SHP77 (cell line): ENCODE results near the gene RPS6KA5.

Experiments
- DNase-seq, 2 experiments: peaks; one replicate each; lab custom pipeline; 2025; lab: John Stamatoyannopoulos, UW

The RPS6KA5 gene

DNA sequence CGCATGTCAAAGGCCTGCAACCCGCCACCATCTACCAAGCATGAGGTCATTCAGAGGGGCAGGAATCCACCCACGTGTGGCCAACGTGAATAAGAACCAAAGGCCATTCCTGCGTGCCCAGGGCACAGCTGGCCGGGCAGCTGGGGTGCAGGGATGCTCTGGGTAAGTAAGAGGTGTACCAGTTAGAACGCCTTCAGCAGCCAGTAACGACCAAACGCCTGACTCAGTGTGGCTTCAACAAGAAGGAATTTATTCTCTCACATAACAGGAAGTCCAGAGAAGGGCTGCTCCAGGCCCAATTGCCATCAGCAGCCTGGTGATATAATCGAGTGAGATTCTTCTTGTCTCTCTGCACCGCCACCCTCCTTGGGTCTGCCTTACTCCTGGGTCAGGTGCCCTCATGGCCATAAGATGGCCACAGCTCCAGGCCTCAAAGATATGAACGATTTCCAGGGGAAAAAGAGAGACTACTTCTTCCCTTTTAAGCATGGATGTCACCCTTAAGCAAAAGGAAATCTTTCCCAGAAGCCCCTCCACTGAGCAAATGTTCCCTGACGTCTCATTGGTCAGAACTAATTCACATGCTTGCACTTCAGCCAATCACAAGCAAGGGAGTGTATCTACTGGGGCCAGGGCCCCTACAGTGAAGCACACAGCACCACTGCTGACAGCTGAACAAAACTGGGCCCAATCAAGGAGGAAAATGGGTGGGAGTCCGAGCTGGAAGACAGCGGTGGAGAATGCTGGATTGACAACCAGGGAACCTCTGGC is 251.5 kb downstream of the RPS6KA5 start:
- no peak for DNase-seq

DNA sequence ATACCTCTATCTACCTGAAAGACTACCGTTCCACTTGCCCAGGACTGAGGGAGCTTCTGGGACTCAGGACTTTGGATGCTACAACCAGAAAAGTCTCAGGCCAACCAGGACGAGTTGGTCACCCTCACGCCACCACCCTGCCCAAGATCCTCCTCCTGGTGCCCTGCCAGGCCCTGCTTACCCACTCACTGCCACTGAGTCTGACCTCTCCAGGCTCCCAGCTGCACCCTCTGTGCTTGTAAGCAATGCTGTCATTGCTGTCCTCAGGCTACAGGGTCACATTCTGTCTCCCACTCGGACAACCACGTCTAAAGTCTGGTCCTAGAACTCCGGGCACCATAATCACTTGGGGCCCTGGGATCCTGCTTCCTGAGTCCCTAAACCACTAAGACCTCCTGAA is 253.4 kb downstream of the RPS6KA5 start:
- DNase-seq = no peak

DNA sequence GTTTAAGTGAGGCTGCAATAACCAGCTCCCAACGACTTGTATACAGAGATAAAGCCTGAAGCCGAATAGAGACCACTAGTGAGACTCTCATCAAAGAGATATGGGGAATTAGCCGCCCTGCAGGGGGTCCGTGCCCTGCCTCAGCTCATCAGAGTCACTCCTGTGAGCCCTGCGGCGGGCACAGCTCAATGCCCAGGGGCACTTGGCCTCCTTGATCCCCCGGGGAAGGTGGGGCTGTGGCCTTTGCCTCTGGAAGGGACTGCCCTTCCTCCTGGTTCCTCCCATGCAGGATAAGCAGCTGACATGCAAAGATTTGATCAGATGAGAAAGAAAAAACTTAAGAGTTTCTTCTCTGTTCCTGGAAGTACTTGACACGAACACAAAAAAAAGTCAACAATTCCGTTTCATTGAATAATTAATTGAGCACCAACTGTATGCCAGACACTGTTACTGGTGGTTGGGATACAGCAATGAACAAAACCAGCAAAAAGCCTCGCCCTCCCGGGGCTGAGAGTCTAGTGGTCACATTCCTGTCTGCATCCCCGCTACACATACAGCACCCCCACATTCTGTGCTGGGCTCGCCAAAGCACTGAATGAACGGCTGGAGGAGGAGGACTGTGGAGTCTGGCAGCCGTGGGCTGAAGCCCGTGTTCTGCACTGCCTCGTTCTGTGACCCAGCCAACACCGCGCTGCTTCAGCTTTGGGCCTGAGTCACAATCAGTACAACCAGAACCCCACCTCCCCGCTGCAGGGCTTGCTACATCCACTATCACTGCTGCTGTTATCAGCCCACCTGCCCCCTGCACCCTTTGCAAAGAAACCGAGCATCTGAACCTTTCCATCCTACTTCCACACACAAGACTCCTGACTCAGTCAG is 254.5 kb downstream of the RPS6KA5 start:
- DNase-seq = no peak

DNA sequence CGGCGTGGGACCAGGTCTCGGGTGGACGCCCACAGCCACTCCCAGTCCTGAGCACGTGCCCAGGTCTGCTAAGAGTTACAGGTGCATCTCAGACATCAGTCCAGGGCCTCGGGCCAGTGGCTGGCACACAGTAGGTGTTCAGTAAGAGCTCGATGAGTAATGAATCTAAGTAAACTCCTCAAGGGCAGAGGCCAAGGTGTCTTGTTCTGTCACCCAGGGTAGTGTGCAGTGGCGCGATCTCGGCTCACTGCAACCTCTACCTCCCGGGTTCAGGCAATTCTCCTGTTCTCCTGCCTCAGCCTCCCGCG is 255.4 kb downstream of the RPS6KA5 start:
- DNase-seq = no peak

DNA sequence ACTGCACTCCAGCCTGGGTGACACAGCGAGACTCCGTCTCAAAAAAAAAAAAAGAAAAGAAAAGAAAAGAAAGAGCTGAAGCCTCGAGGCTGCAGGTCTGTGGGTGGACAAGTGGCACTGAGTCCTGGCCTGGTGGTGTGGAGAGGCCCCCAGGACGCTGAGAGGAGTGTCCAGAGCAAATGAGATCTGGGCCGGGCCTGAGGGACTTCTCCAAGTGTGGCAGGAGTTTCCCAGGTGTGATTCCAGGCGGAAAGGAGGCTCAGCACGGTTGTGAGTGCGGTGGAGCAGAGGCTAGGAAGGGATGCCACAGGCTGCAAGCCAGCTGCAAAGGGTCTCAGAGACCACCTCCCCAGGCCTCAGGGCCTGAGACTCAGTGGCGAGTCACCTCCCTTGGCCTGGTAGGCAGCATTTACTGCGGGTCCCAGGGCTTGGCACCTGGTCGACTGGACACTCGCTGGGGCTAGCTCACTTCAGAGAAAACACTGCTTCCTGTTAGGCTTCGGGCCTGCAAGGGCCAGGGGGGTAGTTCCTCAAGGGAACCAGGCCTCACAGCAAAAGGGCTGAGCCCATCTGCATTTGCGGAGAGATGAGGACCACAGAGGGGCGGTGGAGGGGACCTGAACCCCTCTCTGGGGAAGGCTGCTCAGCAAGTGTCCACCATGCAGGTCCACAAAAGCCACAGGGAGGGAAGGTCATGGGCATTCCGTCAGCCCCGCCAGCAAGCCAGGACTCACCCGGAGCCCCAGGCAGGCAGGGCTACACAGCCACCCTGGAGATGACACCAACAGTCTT is 256.0 kb downstream of the RPS6KA5 start:
- DNase-seq = no peak

DNA sequence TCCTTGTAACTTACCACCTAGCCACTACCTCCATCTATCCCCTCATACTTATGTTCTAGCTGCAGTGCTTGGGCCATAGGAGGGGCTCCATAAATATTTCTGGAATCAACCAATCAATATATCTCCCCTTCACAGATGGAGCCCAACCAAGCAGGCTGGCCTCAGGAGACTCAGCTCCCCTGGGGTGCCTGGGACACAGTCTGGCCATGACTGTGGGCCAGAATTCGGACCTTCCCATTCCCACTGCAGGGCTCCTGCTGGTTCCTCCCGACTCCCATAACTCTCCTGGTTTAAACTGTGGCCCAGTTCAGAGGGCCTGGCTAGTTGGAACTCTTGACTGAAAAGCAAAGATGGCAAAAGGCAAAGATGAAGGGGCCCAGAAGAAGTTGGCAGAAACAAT is 257.2 kb downstream of the RPS6KA5 start:
- no peak for DNase-seq

DNA sequence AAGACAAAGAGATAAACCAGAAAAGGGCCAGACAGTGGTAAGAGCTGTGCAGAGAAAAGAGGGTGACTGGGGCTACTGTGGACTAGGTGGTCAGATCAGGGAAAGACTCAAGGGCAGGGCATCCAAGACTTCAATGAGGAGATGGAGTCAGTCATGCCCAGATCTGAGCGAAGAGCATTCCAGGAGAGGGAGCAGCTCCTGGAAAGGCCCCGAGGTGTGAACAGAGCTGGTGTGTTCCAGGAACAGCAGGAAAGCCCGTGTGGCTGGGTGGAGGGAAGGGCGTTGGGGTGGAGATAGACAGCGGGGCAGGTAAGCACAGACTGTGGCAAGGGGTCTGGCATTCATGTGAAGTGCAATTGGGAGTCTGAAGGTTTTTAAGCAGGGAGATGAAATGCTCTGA is 261.0 kb downstream of the RPS6KA5 start:
- no peak for DNase-seq

DNA sequence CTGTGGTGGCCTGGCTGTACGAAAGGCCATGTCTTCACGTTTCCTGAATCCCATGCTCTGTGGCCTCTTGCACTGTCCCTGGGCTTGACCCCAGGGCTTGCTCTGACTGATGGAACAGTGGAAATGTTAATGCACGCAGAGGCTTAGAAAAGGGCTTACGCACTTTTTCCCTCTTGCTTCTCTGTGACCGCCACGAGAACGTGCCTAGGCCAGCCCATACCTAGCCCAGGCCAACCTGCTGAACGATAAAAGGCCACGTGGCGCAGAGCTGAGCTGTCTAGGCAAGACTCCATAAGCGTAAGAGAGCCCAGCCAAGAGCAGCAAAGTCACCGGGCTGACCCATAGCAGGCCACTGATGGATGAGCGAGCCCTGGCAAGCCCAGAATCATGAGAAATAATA is 262.5 kb downstream of the RPS6KA5 start:
- DNase-seq = no peak
